Memory B cell (primary cell): ENCODE data around the gene RGS6.

Experiments used
- ATAC-seq: fragments of 150-1000 bp; cut with Tn5 transposase; 2 replicates; pipeline ENCODE4 v1.10.0; 2021; ENCODE audit warnings: low read depth, mild to moderate bottlenecking, moderate library complexity
- DNase-seq, 2 donors: peaks; one replicate each; pipeline ENCODE4 v3.0.0; 2022; ENCODE audit warnings: low spot score in 2 of 2
- H3K27ac Mint-ChIP-seq: one replicate; pipeline ENCODE4 v1.8.0; 2022; ENCODE audit warnings: mild to moderate bottlenecking, moderate library complexity, mixed read lengths
- H3K27me3 Mint-ChIP-seq: one replicate; pipeline ENCODE4 v1.8.0; 2022; ENCODE audit warnings: mixed read lengths
- H3K36me3 Mint-ChIP-seq: one replicate; pipeline ENCODE4 v1.8.0; 2022; ENCODE audit warnings: mild to moderate bottlenecking, mixed read lengths
- H3K4me1 Mint-ChIP-seq: one replicate; pipeline ENCODE4 v1.8.0; 2022; ENCODE audit warnings: mixed read lengths
- H3K4me3 Mint-ChIP-seq: one replicate; pipeline ENCODE4 v1.8.0; 2022; ENCODE audit warnings: mild to moderate bottlenecking, moderate library complexity, mixed read lengths
- H3K9me3 Mint-ChIP-seq: one replicate; pipeline ENCODE4 v1.8.0; 2022; ENCODE audit warnings: mixed read lengths

RGS6 gene

GRCh38 chr14:72253503-72253902 lies 321.3 kb downstream of the RGS6 start:
- DNase-seq (no peak), ATAC-seq (no peak)
- Mint-ChIP-seq H3K27me3 (peaks cover 10% of the 10 kb centered on the region), H3K9me3 (peaks cover 3% of the 10 kb centered on the region), H3K27ac (no peak overlapping the region), H3K36me3 (peaks cover 2% of the 10 kb centered on the region), H3K4me3 (no peak overlapping the region), H3K4me1 (no peaks in the 10 kb centered on the region)

- Mint-ChIP-seq H3K4me3 (no peak overlapping the region), H3K9me3 (peaks cover 3% of the 10 kb centered on the region), H3K36me3 (peaks cover 2% of the 10 kb centered on the region), H3K27ac (no peak overlapping the region), H3K4me1 (no peaks in the 10 kb centered on the region), H3K27me3 (peaks cover 7% of the 10 kb centered on the region)
- ATAC-seq: no peak
- DNase-seq: no peak
These were observed 322.1 kb downstream of the RGS6 start for GRCh38 chr14:72254202-72254936.

- H3K9me3 Mint-ChIP-seq: peaks cover 2% of the 10 kb centered on the region
- no peak overlapping the region for H3K27ac Mint-ChIP-seq
- H3K36me3 Mint-ChIP-seq: peaks cover 2% of the 10 kb centered on the region
- DNase-seq (no peak), ATAC-seq (no peak)
- H3K4me3 Mint-ChIP-seq: no peak overlapping the region
- no peaks in the 10 kb centered on the region for H3K4me1 Mint-ChIP-seq
- H3K27me3 Mint-ChIP-seq: peaks cover 4% of the 10 kb centered on the region
These were observed 322.8 kb downstream of the RGS6 start for GRCh38 chr14:72254937-72255472.

- peaks cover 2% of the 10 kb centered on the region for H3K36me3 Mint-ChIP-seq
- H3K27ac Mint-ChIP-seq: no peak overlapping the region
- H3K4me3 Mint-ChIP-seq: no peak overlapping the region
- no peak for ATAC-seq
- H3K9me3 Mint-ChIP-seq: peaks cover 3% of the 10 kb centered on the region
- DNase-seq: no peak
- no peaks in the 10 kb centered on the region for H3K4me1 Mint-ChIP-seq
- H3K27me3 Mint-ChIP-seq: peaks cover 11% of the 10 kb centered on the region
These were observed 323.8 kb downstream of the RGS6 start for GRCh38 chr14:72256055-72256454.

- peaks cover 1% of the 10 kb centered on the region for H3K9me3 Mint-ChIP-seq
- H3K4me1 Mint-ChIP-seq: no peaks in the 10 kb centered on the region
- peaks cover 8% of the 10 kb centered on the region for H3K27me3 Mint-ChIP-seq
- no peak overlapping the region for H3K4me3 Mint-ChIP-seq
- H3K36me3 Mint-ChIP-seq: no peaks in the 10 kb centered on the region
- no peak overlapping the region for H3K27ac Mint-ChIP-seq
- ATAC-seq (no peak), DNase-seq (no peak)
These were observed 328.8 kb downstream of the RGS6 start for GRCh38 chr14:72261068-72261467.

GRCh38 chr14:72262771-72263170 lies 330.5 kb downstream of the RGS6 start:
- peaks cover 8% of the 10 kb centered on the region for H3K27me3 Mint-ChIP-seq
- H3K36me3 Mint-ChIP-seq: no peaks in the 10 kb centered on the region
- no peak for ATAC-seq
- no peak for DNase-seq
- no peaks in the 10 kb centered on the region for H3K4me1 Mint-ChIP-seq
- H3K9me3 Mint-ChIP-seq: peaks cover 1% of the 10 kb centered on the region
- no peak overlapping the region for H3K4me3 Mint-ChIP-seq
- H3K27ac Mint-ChIP-seq: no peak overlapping the region

GRCh38 chr14:72264716-72265115 lies 332.5 kb downstream of the RGS6 start:
- no peaks in the 10 kb centered on the region for H3K36me3 Mint-ChIP-seq
- no peak overlapping the region for H3K27ac Mint-ChIP-seq
- DNase-seq (no peak), ATAC-seq (no peak)
- peaks cover 14% of the 10 kb centered on the region for H3K27me3 Mint-ChIP-seq
- H3K4me3 Mint-ChIP-seq: no peak overlapping the region
- H3K9me3 Mint-ChIP-seq: peaks cover 1% of the 10 kb centered on the region
- H3K4me1 Mint-ChIP-seq: no peaks in the 10 kb centered on the region

- Mint-ChIP-seq H3K27me3 (peaks cover 11% of the 10 kb centered on the region), H3K4me3 (no peak overlapping the region), H3K27ac (no peak overlapping the region), H3K4me1 (no peaks in the 10 kb centered on the region), H3K9me3 (peaks cover 6% of the 10 kb centered on the region), H3K36me3 (no peaks in the 10 kb centered on the region)
- ATAC-seq (no peak), DNase-seq (no peak)
These were observed 338.0 kb downstream of the RGS6 start for GRCh38 chr14:72270147-72270727.

- no peak for DNase-seq
- H3K4me1 Mint-ChIP-seq: no peaks in the 10 kb centered on the region
- no peak overlapping the region for H3K4me3 Mint-ChIP-seq
- peaks cover 11% of the 10 kb centered on the region for H3K27me3 Mint-ChIP-seq
- ATAC-seq: no peak
- H3K36me3 Mint-ChIP-seq: no peaks in the 10 kb centered on the region
- peaks cover 6% of the 10 kb centered on the region for H3K9me3 Mint-ChIP-seq
- no peak overlapping the region for H3K27ac Mint-ChIP-seq
These were observed 338.5 kb downstream of the RGS6 start for GRCh38 chr14:72270749-72271148.

- no peaks in the 10 kb centered on the region for H3K36me3 Mint-ChIP-seq
- peaks cover 3% of the 10 kb centered on the region for H3K4me1 Mint-ChIP-seq
- peaks cover 3% of the 10 kb centered on the region for H3K9me3 Mint-ChIP-seq
- no peak for DNase-seq
- ATAC-seq: no peak
- H3K27ac Mint-ChIP-seq: no peak overlapping the region
- H3K4me3 Mint-ChIP-seq: no peak overlapping the region
- H3K27me3 Mint-ChIP-seq: peaks cover 1% of the 10 kb centered on the region
These were observed 343.0 kb downstream of the RGS6 start for GRCh38 chr14:72275242-72275641.

GRCh38 chr14:72278316-72278715 lies 346.1 kb downstream of the RGS6 start:
- Mint-ChIP-seq H3K36me3 (no peaks in the 10 kb centered on the region), H3K4me1 (peaks cover 3% of the 10 kb centered on the region), H3K4me3 (no peak overlapping the region), H3K27ac (no peak overlapping the region), H3K9me3 (peaks cover 4% of the 10 kb centered on the region), H3K27me3 (peaks cover 2% of the 10 kb centered on the region)
- ATAC-seq (no peak), DNase-seq (no peak)

- DNase-seq (no peak), ATAC-seq (no peak)
- H3K27ac Mint-ChIP-seq: no peak overlapping the region
- no peaks in the 10 kb centered on the region for H3K4me1 Mint-ChIP-seq
- H3K4me3 Mint-ChIP-seq: no peak overlapping the region
- peaks cover 13% of the 10 kb centered on the region for H3K9me3 Mint-ChIP-seq
- H3K36me3 Mint-ChIP-seq: peaks cover 3% of the 10 kb centered on the region
- H3K27me3 Mint-ChIP-seq: peaks cover 2% of the 10 kb centered on the region
These were observed 351.9 kb downstream of the RGS6 start for GRCh38 chr14:72284176-72284575.

- peaks cover 10% of the 10 kb centered on the region for H3K27me3 Mint-ChIP-seq
These were observed 358.0 kb downstream of the RGS6 start for GRCh38 chr14:72290241-72290640.

GRCh38 chr14:72291908-72292688 lies 359.9 kb downstream of the RGS6 start:
- H3K4me1 Mint-ChIP-seq: no peaks in the 10 kb centered on the region
- peak; percentile 13 to 24 for DNase-seq
- no peak for ATAC-seq

More at GRCh38 chr14:72290241-72290640, 358.0 kb downstream of the RGS6 start:
- H3K36me3 Mint-ChIP-seq: no peaks in the 10 kb centered on the region
- H3K4me1 Mint-ChIP-seq: no peaks in the 10 kb centered on the region
- H3K27ac Mint-ChIP-seq: no peak overlapping the region
- ATAC-seq (no peak), DNase-seq (no peak)
- H3K4me3 Mint-ChIP-seq: no peak overlapping the region
- H3K9me3 Mint-ChIP-seq: peaks cover 5% of the 10 kb centered on the region

More at GRCh38 chr14:72291908-72292688, 359.9 kb downstream of the RGS6 start:
- H3K27ac Mint-ChIP-seq: no peak overlapping the region
- H3K9me3 Mint-ChIP-seq: no peaks in the 10 kb centered on the region
- no peaks in the 10 kb centered on the region for H3K36me3 Mint-ChIP-seq
- H3K27me3 Mint-ChIP-seq: peaks cover 10% of the 10 kb centered on the region
- H3K4me3 Mint-ChIP-seq: no peak overlapping the region
